Mesendoderm (in vitro differentiated cells): ENCODE data around the gene FAM120C.

Experiments
- DNase-seq: peaks from one replicate; pipeline ENCODE4 v3.0.0; 2013
- H2AK5ac ChIP-seq: 2 replicates; pipeline ENCODE4 v1.6.1; 2013; ENCODE audit warnings: low read length, inconsistent platforms
- H2BK120ac ChIP-seq: 2 replicates; pipeline ENCODE4 v1.6.1; 2013; ENCODE audit warnings: low read depth, mild to moderate bottlenecking, low read length, moderate library complexity, mixed read lengths
- H2BK15ac ChIP-seq: replicated peaks from 2 replicates; pipeline ENCODE4 v1.6.1; 2013; ENCODE audit warnings: low read depth, mild to moderate bottlenecking, moderate library complexity
- H2BK5ac ChIP-seq: 2 replicates; pipeline ENCODE4 v1.6.1; 2013; ENCODE audit warnings: low read length, inconsistent platforms
- H3K18ac ChIP-seq: 2 replicates; pipeline ENCODE4 v1.6.1; 2013; ENCODE audit warnings: mild to moderate bottlenecking, low read length, mixed read lengths
- H3K23ac ChIP-seq: one replicate; pipeline ENCODE4 v1.6.1; 2013; ENCODE audit warnings: low read length
- H3K27ac ChIP-seq: 2 replicates; pipeline ENCODE4 v1.5.1; 2013; ENCODE audit warnings: low read depth, mild to moderate bottlenecking, inconsistent platforms, low read length, moderate library complexity
- H3K27me3 ChIP-seq: 2 replicates; pipeline ENCODE4 v1.6.1; 2013; ENCODE audit warnings: low read length, control low read depth, mild to moderate bottlenecking, inconsistent platforms; ENCODE audit not compliant: insufficient read depth, poor library complexity
- H3K36me3 ChIP-seq: 2 replicates; pipeline ENCODE4 v1.6.1; 2013; ENCODE audit warnings: low read length, inconsistent platforms; ENCODE audit not compliant: control insufficient read depth, insufficient read depth
- H3K4ac ChIP-seq: one replicate; pipeline ENCODE4 v1.6.1; 2013; ENCODE audit warnings: low read depth, mild to moderate bottlenecking, low read length, moderate library complexity
- H3K4me1 ChIP-seq: 2 replicates; pipeline ENCODE4 v1.6.1; 2013; ENCODE audit warnings: low read depth, low read length, inconsistent platforms; ENCODE audit not compliant: control insufficient read depth
- H3K4me2 ChIP-seq: 2 replicates; pipeline ENCODE4 v1.6.1; 2013; ENCODE audit warnings: low read length
- H3K4me3 ChIP-seq: 2 replicates; pipeline ENCODE4 v1.5.1; 2013; ENCODE audit warnings: mild to moderate bottlenecking, low read length
- H3K56ac ChIP-seq: one replicate; pipeline ENCODE4 v1.6.1; 2013; ENCODE audit warnings: low read length
- H3K79me1 ChIP-seq: 2 replicates; pipeline ENCODE4 v1.6.1; 2013; ENCODE audit warnings: low read length, inconsistent platforms
- H3K79me2 ChIP-seq: 2 replicates; pipeline ENCODE4 v1.6.1; 2013; ENCODE audit warnings: mild to moderate bottlenecking, low read length; ENCODE audit not compliant: control insufficient read depth, insufficient read depth
- H3K9ac ChIP-seq: 2 replicates; pipeline ENCODE4 v1.6.1; 2013; ENCODE audit warnings: low read length, inconsistent platforms
- H4K5ac ChIP-seq: one replicate; pipeline ENCODE4 v1.6.1; 2013; ENCODE audit warnings: low read length
- H4K8ac ChIP-seq: one replicate; pipeline ENCODE4 v1.6.1; 2013; ENCODE audit warnings: low read depth, mild to moderate bottlenecking, control low read depth, low read length, moderate library complexity
- WGBS: extraction: QIAGEN DNeasy Blood & Tissue Kit; methylation state at CpG from one replicate; pipeline ENCODE4 v1.1.7; 2013; ENCODE audit warnings: low lambda C conversion rate, missing lambda C conversion rate; ENCODE audit not compliant: insufficient coverage; ENCODE audit errors: extremely low coverage; 5-methylcytosine and 5-hydroxymethylcytosine counted together

Gene FAM120C

DNA sequence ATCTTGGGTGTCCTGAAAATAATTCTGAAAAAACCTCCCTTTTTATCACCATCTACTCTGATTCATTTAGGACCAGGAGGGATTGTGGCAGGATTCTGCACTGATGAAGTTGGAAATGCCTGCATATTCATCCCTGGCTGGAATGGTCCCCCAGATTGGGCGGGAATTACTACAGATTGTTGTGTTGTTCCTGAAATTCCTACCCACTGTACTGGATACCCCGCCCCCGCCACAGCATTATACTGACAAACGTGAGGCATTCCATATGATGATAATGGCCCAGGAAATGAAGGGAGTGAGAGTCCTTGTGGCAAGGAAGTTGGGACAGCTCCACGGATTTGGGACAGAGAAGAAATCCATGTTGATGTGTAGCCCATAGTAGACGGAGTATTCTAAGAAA, 15.2 kb upstream of the FAM120C start:
- Histone ChIP-seq H2BK5ac (no peak overlapping the region), H2AK5ac (no peak overlapping the region), H3K79me2 (no peaks in the 10 kb centered on the region), H4K5ac (no peak overlapping the region), H3K9ac (no peak overlapping the region), H3K4ac (no peak overlapping the region), H3K4me3 (no peak overlapping the region), H3K27ac (no peak overlapping the region), H3K4me1 (no peaks in the 10 kb centered on the region), H3K56ac (no peak overlapping the region), H4K8ac (no peak overlapping the region), H3K18ac (no peak overlapping the region), H2BK120ac (no peak overlapping the region), H3K23ac (no peak overlapping the region), H3K4me2 (no peak overlapping the region), H3K27me3 (no peaks in the 10 kb centered on the region), H3K79me1 (no peaks in the 10 kb centered on the region), H3K36me3 (no peaks in the 10 kb centered on the region), H2BK15ac (no peak overlapping the region)
- peak; percentile 30 for DNase-seq
- WGBS = no CpG with 5 or more reads among the region's 6 CpGs

DNA sequence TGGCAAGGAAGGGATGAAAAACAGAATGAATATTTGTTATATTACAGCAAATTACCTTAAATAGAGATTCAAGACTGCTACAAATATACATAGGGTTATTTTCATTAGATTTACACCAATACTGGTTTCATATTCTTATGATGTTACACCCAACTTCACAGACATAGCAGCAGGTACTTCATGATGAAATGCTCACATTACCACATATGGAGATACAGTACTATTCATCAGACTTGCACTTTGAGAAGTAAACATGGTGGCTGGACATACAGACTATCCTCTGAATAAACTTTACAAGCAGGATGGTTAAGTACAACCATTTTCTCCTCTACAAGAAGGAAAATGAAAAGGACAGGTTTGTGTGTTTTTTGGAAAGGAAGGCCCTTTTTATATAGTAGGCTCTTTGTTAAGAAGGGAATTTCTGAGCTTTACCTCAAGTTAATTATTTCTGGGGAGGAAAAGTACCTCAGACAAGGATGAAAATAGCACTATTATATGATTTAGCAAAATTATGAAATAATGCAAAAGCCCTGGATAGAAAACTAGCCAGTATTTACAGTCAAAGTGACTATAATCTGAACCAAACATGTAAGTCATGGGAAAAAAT, 12.0 kb upstream of the FAM120C start:
- DNase-seq = no peak
- H3K56ac ChIP-seq = no peak overlapping the region
- no peak overlapping the region for H3K4ac ChIP-seq
- no peaks in the 10 kb centered on the region for H3K36me3 ChIP-seq
- no peak overlapping the region for H3K4me3 ChIP-seq
- no peak overlapping the region for H2BK120ac ChIP-seq
- no peaks in the 10 kb centered on the region for H3K4me1 ChIP-seq
- no peak overlapping the region for H3K27ac ChIP-seq
- no peak overlapping the region for H2AK5ac ChIP-seq
- H3K4me2 ChIP-seq = no peak overlapping the region
- no peaks in the 10 kb centered on the region for H3K79me2 ChIP-seq
- H3K9ac ChIP-seq = no peak overlapping the region
- H2BK15ac ChIP-seq = no peak overlapping the region
- no peaks in the 10 kb centered on the region for H3K27me3 ChIP-seq
- H3K79me1 ChIP-seq = no peaks in the 10 kb centered on the region
- H2BK5ac ChIP-seq = no peak overlapping the region
- no peak overlapping the region for H3K23ac ChIP-seq
- H3K18ac ChIP-seq = no peak overlapping the region
- no peak overlapping the region for H4K8ac ChIP-seq
- H4K5ac ChIP-seq = no peak overlapping the region

DNA sequence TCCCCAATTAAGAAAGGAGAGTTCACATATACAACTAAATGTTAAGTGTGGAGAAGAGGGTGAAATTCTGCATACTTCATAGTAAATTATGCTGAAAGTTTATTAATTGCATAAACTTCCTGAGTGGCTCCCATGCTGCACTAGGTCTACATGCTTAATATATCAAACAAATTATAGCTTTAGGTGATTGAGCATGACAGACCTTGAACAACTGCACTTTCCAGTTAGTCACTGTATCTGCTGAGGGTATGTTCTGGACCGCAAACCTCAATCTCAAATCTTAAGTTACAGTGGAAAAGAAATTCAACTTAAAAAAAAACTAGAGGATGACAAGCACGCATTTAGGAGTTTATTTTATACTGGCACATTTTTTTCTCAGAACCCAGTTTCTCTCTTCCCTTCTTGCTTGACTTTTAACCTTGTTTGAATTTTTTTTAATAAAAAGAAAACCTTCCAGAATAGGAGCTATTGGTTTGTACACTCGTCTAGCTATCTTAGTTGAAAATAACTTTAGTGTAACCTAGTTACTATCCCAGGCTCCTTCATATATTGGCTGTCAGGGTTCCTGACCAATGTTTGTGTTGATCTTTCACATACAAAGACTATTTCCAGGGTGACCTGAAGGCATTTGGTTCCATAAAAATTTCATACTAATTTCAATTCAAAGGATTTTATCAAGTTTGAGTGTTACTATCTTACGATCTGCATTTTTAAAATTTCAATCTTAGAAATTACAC, 10.2 kb upstream of the FAM120C start:
- no peak overlapping the region for H3K4me3 ChIP-seq
- no peak overlapping the region for H2BK15ac ChIP-seq
- no CpG with 5 or more reads among the region's 4 CpGs for WGBS
- H3K4ac ChIP-seq = no peak overlapping the region
- no peak overlapping the region for H2AK5ac ChIP-seq
- H2BK120ac ChIP-seq = no peak overlapping the region
- no peaks in the 10 kb centered on the region for H3K4me1 ChIP-seq
- no peaks in the 10 kb centered on the region for H3K79me2 ChIP-seq
- H3K23ac ChIP-seq = no peak overlapping the region
- no peaks in the 10 kb centered on the region for H3K27me3 ChIP-seq
- H3K18ac ChIP-seq = no peak overlapping the region
- H3K56ac ChIP-seq = no peak overlapping the region
- no peak overlapping the region for H4K8ac ChIP-seq
- H3K79me1 ChIP-seq = no peaks in the 10 kb centered on the region
- no peak overlapping the region for H3K9ac ChIP-seq
- DNase-seq = no peak
- H3K36me3 ChIP-seq = no peaks in the 10 kb centered on the region
- no peak overlapping the region for H2BK5ac ChIP-seq
- no peak overlapping the region for H3K27ac ChIP-seq
- H4K5ac ChIP-seq = no peak overlapping the region
- no peak overlapping the region for H3K4me2 ChIP-seq

DNA sequence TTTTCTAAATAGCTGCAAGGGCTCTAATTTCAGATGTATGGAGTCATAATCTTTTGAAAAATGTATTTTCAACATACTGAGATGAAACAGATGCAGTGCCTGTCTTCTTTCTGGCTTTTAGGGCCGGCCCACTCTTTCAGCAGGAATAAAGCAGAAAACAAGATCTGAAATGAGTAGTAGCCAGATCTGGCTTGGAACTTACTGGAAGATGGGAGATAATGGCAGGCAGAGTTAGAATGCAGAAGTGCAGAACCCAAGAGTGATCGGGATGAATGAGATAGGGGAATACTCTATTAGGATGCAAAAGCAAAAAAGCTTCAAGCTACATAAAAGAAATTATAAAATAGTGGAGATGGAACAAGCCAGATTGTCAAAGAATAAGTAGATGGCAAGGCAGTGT, 1.4 kb upstream of the FAM120C start:
- H3K4me2 ChIP-seq = no peak overlapping the region
- no peak overlapping the region for H4K8ac ChIP-seq
- peaks cover 4% of the 10 kb centered on the region for H3K4me1 ChIP-seq
- H2BK15ac ChIP-seq = no peak overlapping the region
- no CpG with 5 or more reads among the region's 2 CpGs for WGBS
- no peak for DNase-seq
- H4K5ac ChIP-seq = no peak overlapping the region
- no peak overlapping the region for H3K18ac ChIP-seq
- no peak overlapping the region for H3K4ac ChIP-seq
- H2BK5ac ChIP-seq = no peak overlapping the region
- no peaks in the 10 kb centered on the region for H3K79me1 ChIP-seq
- no peak overlapping the region for H2AK5ac ChIP-seq
- H3K27me3 ChIP-seq = no peaks in the 10 kb centered on the region
- H3K9ac ChIP-seq = no peak overlapping the region
- peaks cover 21% of the 10 kb centered on the region for H3K79me2 ChIP-seq
- no peak overlapping the region for H3K4me3 ChIP-seq
- no peak overlapping the region for H3K23ac ChIP-seq
- H2BK120ac ChIP-seq = no peak overlapping the region
- no peaks in the 10 kb centered on the region for H3K36me3 ChIP-seq
- H3K56ac ChIP-seq = no peak overlapping the region
- no peak overlapping the region for H3K27ac ChIP-seq

DNA sequence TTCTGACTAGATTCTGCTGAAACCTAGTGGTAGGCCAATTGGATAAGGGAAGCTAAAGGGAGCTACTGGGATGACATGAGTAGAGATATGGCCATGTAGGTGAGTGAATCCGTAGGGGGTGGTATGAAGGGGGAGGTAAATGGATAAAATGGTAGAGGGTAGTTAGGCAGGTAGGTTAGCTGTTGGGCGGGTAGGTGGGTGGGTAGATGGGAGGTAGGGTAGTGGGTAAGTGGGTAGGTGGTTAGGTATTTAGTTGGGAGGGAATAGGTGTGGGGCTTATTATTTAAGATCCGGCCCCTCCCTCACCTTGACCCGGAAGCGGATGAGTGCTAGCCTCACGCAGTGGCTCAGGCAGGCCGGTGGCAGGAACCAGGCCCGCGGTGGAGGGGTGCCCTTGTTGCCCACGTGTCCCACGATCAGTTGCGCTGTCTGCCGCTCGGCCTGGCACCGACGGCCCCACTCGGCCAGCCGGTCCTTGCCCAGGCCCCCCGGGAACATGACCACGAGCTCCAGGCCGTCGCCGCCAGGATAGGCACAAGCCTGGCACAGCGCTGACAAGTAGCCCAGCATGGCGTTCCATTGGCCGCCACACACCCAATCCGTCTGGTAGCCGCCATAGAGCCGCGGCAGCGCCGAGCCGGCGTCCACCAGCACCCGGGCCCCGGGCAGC, 725 bp downstream of the FAM120C start:
- Histone ChIP-seq H4K8ac (no peak overlapping the region), H3K4me2 (peak overlapping the region; percentile 67), H3K79me1 (no peaks in the 10 kb centered on the region), H3K4me1 (peaks cover 4% of the 10 kb centered on the region), H3K4me3 (peak overlapping the region; percentile 43), H2BK120ac (no peak overlapping the region), H4K5ac (no peak overlapping the region), H3K27ac (peak overlapping the region; percentile 72), H3K4ac (peak overlapping the region; percentile 99), H3K18ac (peak overlapping the region; percentile 36), H3K79me2 (peaks cover 24% of the 10 kb centered on the region), H3K36me3 (no peaks in the 10 kb centered on the region), H2BK5ac (no peak overlapping the region), H2BK15ac (no peak overlapping the region), H3K23ac (peak overlapping the region; percentile 45), H3K27me3 (no peaks in the 10 kb centered on the region), H3K56ac (peak overlapping the region; percentile 91), H2AK5ac (no peak overlapping the region), H3K9ac (peak overlapping the region; percentile 71)
- WGBS = no CpG with 5 or more reads among the region's 36 CpGs
- DNase-seq = peak; percentile 60
